ENCODE results near the gene OXCT1.

GRCh38 chr5:41869151-41869723 is 988 bp downstream of the OXCT1 start:
- TF ChIP-seq CTCF (IDR thresholded peaks at IDR 0.05) (no peak), POLR2A (IDR thresholded peaks at IDR 0.05) (peak; percentile 1)

Data from prostate gland (tissue), 2 donors.